NCI-H2196 treated with DMSO at 0.1 percent for 48 hours (cell line): ENCODE measurements around the gene USP48.
"Not testable (repeated sequence)": the region's sequence is repeated elsewhere in the genome, so short reads cannot be mapped to it uniquely, and the experiment has no call there.

Source experiments
- DNase-seq: peaks from one replicate; lab custom pipeline; 2025; ENCODE audit not compliant: unreplicated experiment; lab: John Stamatoyannopoulos, UW

USP48 gene

DNA sequence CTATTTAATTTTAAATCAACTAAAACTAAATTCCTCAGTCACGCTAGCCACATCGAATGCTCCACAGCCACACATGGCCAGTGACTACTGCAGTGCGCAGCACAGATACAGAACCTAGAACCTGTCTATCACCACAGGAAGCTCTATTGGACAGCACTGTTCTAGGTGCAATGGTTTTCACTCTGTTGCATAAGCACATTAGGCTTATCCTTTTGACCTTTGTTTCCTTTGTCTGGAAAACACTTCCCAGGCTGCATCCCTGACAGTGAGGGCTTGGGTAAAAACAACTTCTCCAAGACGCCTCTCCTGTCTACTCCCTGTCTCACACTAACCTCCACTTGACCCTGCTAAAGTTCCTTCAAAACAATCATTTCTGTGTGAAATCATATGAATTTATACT lies 80.2 kb downstream of the USP48 start:
- no peak for DNase-seq

DNA sequence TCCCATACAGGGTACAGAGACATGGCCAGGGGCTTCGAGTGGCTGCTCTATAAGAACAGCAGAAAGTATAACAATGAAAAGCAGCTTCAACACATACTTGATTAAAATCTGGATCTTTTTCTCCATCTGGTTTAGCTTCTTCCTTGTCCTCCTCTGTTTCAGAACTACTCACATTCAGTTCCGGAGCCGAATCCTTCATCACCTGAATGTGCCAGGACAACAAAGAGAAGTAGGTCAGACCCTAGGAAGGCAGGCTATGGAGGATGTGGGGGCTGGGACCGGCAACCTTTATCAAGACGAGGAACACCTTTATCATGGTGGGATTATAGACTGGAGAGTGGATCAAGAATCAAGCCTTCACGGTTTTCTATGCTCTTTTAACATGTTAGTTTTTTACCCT lies 81.5 kb downstream of the USP48 start:
- no peak for DNase-seq

DNA sequence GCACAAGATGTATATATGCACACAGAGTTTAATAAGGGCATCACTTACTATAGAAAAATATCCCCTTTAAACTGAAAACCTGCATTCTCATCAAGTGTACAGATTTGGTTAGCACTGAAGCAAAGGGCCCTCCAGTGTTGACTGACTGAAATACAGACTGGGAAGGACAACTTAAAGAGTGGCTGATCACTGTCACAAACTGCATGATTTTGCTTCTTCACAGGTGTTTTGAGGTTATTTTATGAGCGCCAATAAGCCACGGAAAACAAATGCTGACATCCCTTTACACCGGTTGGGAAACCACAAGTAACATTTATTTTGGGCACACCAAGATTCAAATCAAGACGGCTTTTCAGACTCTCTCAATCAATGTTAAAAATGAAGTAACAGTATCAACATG lies 82.9 kb downstream of the USP48 start:
- DNase-seq, result no peak

DNA sequence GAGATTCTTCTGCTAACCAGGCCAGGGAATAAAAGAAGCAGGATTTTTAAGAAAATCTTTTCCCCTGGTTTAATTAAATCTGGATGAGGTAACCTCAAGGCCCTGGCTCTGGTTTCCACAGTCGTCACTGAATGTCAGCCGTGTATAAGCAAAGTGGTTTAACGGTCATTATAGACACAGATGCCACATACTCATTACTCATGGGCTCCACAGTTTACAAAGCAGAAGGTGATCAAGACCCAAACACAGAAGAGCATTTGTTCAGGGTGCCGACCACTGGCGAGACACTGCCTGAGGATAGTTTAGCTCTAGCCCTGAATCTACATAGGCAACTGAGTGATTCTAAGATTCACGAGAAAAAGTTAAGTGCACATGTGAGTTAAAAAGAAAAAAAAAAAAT lies 86.0 kb downstream of the USP48 start:
- no peak for DNase-seq

DNA sequence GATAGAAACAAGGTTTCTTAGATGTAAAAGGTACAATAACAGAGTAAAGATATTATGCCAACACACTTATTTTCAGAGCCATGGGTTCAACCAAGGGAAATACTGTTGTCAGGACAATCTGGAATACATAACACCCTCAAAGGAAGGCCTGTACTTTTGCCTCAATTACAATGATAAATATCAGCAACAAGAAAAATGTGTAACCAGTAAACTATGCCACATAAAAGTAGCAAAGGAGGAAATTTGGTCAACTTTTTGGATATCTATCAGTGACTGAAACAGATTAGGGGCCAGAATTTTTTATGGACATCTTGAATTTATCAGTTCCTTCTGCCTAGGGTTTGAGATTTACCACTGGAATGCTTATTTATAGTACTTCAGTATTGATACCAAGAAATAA lies 89.2 kb downstream of the USP48 start:
- no peak for DNase-seq

DNA sequence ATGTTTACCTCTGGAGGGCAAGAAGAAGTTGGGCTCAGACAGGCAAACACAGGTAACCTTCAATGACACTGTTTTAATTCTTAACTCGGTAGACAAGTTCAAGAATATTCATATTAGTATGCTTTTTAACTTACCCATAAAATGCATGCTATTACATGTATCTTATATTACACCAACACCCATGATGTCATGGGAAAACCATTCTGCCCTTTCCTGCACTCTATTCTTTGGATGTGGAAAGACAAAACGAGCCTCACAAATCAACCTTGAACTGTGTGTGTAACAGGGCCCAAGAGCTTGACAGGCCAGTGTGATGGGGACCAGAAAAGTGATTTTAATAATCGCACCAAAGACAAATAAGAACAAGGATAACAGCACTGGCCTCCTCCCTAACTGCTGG lies 91.2 kb downstream of the USP48 start:
- no peak for DNase-seq

GRCh38 chr1:21689661-21690372 lies 93.1 kb downstream of the USP48 start:
- no peak for DNase-seq

DNA sequence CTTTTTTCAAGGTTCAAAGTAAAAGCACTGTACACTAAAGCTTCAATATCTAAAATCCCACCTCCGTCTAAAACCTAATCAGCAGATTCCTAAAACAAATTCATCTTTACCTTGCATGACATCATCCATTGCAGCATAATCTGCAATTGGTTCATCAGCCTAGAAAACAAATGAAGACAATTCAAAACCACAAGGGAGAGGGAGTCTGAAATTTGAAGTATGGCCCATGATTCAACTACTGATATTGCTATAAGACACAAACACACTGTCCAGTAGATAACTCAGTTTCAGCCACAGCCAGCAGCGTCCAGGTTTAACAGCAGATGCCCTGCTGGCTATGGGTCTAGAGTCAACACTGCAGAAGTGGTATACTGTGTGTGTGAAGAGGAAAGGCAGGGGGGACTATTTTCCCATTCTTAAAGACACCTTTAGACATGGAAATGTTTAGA lies 95.8 kb downstream of the USP48 start:
- no peak for DNase-seq

- no peak for DNase-seq
Measured at GRCh38 chr1:21685946-21686678, 96.8 kb downstream of the USP48 start.

- DNase-seq, result no peak
Measured at GRCh38 chr1:21681426-21681825, 101.5 kb downstream of the USP48 start.

- no peak for DNase-seq
Measured at GRCh38 chr1:21680918-21681317, 102.0 kb downstream of the USP48 start.

DNA sequence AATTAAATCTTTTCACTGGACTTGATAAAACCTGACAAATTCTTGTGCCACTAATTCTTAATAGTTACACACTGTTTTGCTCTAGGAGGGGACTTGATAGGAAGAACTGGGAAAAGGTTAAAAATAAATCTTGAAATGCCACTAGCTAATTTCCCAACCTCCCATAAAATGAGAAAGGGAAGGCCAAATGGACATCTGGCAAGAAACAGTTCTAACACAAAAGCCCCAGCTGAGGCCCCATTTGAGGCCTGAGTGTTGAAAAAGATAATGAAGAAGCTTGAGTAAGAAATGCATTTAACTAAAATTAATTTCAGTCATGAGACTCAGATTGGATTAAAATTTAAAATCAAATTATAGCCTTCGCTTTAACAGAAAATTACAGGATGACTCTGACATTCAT lies 102.6 kb downstream of the USP48 start:
- no peak for DNase-seq

GRCh38 chr1:21677168-21677567 lies 105.8 kb downstream of the USP48 start:
- no peak for DNase-seq

- no peak for DNase-seq
Measured at GRCh38 chr1:21674957-21675356, 108.0 kb downstream of the USP48 start.

DNA sequence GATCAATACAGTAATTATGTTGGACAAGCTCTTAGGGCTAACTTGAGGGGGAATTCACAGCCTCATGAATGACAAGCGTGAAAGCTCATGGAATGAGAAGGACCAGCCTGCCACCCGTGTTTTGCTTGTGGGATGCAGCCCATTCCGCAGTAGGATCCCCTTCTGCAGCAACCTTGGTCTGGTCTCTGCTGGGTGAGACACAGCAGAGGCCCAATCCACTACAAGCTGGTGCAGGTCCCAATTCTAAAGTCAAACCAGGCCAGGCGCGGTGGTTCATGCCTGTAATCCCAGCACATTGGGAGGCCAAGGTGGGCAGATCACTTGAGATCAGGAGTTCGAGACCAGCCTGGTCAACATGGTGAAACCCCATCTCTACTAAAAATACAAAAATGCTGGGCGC lies 109.1 kb downstream of the USP48 start:
- not testable (repeated sequence) for DNase-seq

GRCh38 chr1:21673277-21673780 lies 109.6 kb downstream of the USP48 start:
- peak; percentile 48 for DNase-seq

DNA sequence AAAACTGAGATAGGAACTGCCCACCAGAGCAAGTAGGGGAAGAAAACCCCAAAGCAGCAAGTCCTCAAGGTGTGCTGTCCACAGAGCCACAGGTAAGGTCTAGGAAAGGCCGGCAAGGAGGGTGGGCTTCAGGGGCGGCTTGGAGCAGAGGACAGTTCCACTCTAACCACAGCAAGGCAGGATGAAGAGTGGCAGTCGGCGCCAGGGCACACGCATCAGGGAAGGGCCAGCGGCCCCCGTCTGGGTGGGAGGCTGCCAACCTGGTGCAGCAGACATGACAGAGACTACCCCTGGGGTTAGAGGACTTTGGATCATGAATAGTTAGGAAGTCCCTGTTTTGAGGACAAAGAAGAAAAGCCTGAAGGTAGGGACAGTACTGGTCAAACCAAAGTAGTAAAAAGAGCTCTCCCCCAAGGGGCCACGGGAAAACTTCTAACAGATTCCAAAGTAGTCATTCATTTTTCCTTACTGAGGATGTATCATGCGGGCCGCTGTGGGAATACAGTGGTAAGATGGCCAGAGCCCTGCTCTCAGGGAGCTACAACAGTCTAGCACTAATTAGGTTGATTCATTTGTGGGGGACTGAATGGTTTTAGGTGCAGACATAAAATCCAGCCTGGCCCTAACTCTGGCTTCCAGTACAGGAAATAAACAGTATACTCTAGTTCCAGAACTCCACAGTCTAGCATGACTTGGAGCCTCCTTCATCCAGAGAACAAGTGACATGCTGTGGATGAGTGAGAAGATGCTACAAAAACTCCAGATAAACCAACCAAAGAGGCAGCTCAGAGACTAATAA lies 110.3 kb downstream of the USP48 start:
- DNase-seq, result no peak

- no peak for DNase-seq
Measured at GRCh38 chr1:21671915-21672314, 111.0 kb downstream of the USP48 start.

DNA sequence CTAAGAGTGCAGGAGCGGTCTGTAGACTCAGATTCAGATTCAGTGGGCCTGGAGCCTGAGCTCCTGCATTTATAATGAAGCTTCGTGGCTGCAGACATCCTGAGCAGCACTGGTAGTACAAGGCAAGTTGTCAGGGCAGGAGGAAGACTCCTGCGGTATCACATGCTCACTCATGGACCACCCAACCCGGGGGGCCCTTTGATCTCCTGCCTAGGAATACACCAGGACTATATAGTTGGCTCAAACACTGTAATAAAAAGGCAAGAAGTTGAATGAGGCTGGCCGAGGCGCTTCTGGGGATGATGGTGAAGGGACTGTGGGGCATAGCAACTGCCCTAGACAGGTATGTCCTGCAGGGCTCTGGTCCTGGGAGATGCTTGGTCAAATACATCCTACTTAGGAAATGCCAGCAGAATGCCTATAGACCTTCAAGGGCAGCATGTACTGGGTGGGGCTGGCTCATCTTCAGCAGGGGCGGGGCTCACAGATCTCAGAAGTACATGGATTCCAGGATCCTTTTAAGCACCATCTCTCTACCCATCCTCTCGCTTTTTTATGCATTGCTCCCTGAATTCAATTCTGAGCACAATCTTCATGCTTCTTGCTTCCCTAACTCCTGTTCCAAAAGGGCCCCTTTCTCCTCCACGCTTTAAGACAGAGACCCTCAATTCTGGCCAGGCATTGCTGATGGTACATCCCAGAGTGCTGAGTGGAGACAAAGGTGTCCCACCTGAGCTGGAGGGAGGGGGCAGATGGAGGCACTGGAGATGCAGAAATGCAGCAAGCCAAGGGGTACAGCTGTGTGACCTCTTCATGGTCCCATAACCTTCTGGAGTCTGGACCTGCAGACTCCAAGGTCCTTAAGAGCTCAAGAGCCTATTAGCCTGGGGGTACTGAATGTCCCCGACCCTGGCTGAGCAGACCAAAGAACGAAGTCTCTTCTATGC lies 111.7 kb downstream of the USP48 start:
- DNase-seq, result no peak

DNA sequence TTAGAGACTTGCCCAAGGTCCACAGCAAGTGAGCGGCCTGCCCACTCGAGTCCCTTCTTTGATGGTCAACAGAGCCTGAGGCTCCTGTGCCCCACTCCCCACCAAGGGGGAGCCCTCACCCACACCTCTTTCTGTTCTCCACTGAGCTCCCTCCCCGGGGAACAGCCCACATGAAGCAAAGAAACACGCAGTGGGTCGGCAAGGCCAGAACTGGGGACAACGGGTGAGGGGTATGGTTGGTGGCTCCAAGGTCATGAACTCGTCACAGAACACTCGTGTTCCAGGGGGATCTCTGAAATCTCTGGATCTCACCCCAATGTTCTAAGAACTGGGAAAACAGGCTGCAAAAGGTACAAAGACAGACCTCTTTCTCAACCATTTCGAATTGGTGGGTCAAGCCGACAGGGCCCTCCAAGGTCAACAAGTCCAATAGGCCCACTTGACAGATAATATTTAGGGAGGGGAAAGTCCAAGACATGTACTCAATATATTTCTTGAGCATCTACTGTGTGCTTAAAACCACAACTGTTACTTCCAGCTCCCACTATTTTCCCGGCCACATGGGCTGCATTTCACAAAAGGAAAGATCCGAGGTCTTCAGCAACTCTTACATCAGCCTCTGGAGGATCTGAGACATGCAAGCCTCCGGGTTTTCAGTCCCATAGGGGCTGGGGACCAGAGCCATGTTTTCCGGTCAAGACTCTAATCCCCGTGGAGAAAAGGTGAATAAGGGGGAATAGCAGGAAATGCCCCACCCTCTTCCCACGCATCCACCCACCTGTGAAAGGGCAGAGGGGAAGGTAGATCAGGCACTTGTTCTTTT lies 112.7 kb downstream of the USP48 start:
- DNase-seq, result no peak
